Effector CD8-positive, alpha-beta T cell (primary cell): ENCODE data around the gene SLC39A11.
"Not testable (repeated sequence)": the region's sequence is repeated elsewhere in the genome, so short reads cannot be mapped to it uniquely, and the experiment has no call there.

ENCODE experiments used
- DNase-seq: peaks from one replicate; lab custom pipeline; 2025; lab: John Stamatoyannopoulos, UW

SLC39A11 gene

GRCh38 chr17:73111386-73111785 is 18.9 kb upstream of the SLC39A11 start:
- DNase-seq = no peak

DNA sequence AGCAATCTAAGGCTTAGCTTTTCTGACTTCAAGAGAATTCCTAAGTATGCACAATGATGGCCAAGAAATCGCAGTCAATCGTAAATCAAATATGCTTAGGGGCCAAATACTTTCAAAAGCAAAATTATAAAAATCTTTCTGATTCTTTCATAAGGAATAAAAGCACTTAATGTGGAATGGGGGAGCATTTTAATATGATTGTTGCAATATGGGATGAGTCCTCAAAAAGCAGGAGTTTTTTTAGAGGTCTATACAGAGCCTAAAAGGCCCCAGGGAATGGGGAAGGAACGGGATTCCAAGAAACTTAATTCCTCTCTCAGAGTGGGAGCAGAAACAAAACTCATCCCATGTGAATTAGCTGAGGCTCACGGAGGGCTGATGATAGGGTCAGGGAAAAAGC is 14.7 kb upstream of the SLC39A11 start:
- no peak for DNase-seq

DNA sequence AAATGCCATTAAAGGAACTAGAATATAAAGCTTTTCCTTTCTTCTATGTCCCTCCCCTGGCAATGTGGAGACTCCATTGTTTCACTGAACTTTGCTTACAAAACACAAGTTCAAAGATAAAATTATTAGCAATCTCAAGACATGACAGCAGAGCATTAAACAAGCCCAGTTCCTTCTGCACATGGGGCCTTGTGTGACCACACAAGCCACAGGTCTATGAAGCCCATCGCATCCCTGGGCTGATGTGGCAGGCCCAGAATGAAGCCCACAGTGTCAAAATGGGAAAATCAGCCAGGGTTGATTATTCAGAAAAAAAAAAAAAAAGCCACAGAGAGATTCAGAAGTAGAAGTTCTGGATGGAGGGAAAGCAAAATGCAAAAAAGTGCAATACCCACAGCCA is 12.9 kb upstream of the SLC39A11 start:
- no peak for DNase-seq

DNA sequence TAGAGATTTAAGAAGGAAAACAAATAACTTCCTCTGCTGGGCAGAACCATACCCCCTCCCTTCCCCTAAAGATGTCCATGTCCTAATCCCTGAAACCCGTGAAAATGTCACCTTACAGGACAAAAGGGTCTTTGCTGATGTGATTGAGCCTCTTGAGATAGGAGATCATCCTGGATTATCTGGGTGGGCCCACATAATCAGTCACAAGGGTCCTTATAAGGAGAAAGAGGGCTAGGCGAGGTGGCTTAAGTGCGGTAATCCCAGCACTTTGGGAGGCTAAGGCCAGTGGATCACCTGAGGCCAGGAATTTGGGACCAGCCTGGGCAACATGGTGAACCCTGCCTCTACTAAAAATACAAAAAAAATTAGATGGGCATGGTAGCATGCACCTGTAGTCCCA is 12.0 kb upstream of the SLC39A11 start:
- no peak for DNase-seq

DNA sequence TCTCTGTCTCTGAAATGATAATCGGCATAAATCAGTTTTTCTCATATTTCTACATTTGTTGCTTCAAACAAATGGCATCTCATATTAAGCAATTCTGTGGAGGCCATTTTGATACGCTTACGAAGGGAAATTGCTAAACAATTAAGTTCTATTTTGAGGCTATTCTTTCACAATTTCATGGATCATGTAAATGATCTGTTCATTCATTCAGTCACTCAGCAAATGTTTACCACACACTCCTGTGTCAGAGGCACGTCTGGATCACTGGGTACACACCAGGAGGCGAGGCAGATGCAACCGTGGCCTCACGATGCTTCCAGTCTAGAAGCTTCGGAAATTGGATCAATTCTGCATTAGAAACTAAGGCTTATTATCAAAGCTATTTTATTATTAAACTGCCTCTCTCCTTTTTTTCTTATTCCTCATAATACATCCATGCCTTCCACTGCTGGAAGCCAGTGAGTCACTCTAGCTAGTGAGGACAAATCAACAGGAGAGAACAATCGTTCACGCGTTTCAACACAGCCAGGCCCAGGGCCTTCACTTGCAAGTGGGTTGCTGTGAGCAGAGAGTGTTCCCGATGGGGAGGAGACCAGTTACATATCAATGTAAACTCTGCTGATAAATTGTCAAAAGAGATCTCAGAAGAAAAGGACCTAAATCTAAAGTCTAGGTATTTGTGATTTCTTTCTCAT is 11.3 kb upstream of the SLC39A11 start:
- DNase-seq = no peak

GRCh38 chr17:73101031-73101430 is 8.5 kb upstream of the SLC39A11 start:
- no peak for DNase-seq

GRCh38 chr17:73100363-73100762 is 7.9 kb upstream of the SLC39A11 start:
- no peak for DNase-seq

DNA sequence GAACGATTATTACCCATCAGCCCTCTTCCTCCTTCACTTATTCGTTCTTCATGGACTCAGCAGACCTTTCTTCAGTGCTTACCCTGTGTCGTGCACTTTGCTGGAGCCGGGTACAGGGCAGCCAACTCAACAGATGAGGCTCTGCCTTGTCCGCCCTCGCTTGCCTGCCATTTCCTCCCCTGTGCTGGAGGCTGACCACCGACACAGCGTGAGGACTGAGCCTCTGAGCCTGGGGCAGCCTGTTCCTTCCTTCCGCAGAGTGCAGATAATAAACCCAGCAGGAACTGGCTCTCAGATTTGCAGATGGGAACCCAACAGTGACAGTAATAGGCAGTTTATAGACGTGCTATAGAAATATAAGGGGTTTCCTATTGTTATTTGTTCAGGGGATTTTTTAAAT is 7.0 kb upstream of the SLC39A11 start:
- DNase-seq = no peak

GRCh38 chr17:73098919-73099318 is 6.4 kb upstream of the SLC39A11 start:
- no peak for DNase-seq

DNA sequence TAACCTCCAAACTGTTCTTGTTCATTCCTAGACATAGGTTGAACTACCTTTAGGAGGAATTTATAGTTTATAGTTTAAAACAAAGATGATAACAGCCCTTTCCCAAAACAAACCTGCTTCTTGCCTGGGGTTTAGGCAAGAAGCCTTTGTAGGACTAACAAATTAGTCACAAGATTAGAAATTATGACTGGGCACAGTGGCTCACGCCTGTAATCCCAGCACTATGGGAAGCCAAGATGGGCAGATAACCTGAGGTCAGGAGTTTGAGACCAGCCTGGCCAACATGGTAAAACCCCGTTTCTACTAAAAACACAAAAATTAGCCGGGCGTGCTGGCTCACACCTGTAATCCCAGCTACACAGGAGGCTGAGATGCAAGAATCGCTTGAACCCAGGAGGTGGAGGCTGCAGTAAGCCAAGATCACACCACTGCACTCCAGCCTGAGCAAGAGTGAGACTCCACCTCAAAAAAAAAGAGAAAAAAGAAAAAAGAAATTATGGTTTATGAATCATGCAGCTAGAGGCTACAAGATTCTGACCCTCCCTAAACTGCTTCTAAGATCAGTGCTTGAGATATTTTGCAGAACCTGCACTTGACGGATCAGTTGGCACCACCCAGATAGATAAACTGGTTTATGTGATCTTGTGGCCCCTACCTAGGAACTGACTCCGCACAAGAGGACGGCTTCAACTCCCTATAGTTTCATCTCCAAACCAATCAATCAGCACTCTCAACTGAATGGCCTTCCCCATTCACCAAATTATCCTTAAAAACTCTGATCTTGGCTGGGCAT is 5.7 kb upstream of the SLC39A11 start:
- not testable (repeated sequence) for DNase-seq

DNA sequence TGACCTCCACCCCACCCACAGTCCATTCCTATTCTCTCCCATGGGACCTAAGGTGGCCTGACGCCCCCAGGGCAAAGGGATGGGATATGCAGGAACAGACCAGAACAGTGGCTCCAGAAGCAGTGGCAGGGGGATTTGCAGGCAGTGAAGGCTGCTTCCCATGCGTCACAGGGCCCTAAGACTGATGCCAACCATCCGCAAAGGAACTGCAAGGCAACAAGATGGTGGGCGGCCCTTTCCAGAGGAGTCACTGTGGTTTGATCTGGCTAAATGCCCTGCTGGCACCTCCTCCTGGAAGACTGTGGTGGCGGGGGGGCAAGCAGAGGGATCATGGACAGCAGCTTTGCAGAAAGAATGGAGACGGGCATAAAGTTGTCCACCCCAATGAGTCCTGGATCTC is 4.4 kb upstream of the SLC39A11 start:
- DNase-seq = no peak

DNA sequence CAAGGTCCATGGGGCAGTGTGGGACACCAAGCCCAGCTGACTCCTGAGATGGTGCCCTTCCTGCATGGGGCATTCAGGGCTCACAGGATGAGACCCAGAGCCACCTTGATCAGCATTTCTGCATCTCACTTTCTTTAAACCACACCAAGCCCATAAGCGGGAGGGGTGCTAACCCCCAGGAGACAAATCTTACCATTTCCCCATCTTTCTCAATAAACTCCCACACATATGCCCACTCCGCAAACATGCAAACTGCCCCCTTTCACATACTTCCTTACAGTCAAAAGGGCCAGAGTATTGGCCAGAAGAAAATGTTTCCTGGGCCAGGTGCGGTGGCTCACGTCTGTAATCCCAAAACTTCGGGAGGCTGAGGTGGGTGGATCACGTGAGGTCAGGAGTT is 3.7 kb upstream of the SLC39A11 start:
- DNase-seq = no peak

DNA sequence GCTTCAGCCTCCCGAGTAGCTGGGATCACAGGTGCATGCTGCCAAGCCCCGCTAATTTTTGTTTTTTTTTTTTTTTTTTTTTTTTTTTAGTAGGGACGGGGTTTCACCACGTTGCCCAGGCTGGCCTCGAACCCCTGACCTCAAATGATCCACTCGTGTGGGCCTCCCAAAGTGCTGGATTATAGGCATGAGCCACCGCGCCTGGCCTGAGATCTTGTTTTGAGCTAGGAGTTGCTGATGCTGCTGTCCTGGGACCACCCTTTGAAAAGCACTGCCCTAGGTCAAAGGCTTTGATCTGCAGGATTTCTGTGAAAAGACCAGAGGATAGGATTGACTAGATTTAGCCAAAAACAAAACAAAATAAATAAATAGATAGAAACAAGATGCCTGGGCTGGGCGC is 798 bp upstream of the SLC39A11 start:
- DNase-seq = no peak

GRCh38 chr17:73091770-73092522 is 542 bp downstream of the SLC39A11 start:
- DNase-seq = no peak

DNA sequence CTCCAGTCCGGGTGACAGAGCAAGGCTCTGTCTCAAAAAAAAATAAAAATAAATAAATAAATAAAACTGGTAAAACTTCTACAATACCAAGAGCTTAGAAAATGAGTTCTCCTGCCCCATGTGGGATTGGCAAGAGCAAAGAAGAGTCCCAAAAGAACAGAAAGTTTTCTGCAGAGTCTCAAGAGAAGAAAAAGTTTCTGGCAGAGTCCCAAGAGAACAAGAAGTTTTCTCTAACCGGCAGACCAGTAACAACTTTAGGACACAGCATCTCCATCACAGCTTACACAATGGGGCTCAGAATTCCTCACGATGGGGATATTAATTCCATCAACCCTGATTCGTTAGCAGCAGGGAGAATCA is 1.1 kb downstream of the SLC39A11 start:
- no peak for DNase-seq

DNA sequence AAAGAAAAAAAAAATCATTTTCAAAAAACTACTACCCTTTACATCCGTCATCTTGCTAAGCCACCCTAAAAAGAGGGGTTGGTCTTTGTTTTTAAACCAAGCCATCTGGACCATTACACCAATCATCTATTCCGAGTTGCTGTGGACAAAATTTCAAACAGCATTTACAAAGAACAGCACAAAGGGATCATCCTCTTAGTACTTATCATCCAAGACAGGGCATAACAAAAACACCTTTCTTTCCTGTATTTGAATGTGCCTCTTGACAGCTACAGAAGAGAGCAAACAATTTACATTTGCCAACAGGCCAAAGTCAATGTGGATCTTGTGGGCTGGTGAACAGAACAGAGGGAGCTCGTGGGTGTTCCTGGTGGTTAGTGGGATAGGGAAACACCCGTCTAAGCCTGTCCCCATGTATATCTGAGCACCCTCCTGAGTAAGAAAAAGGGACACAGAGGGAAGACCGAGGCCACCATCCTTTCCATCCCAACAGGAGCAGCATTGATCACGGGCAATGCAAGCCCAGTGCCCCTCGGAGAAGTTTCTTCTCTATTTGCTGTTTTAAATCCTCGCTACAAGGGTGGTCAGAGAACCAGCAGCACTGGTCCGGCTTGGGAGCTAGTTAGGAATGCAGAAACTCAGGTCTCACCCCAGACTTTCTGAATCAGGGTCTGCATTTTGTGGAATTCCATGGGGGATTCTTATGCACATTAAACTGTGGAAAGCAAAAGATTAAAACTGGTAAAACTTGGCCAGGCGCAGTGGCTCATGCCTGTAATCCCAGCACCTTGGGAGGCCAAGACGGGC is 1.9 kb downstream of the SLC39A11 start:
- no peak for DNase-seq

GRCh38 chr17:73089322-73090317 is 2.9 kb downstream of the SLC39A11 start:
- DNase-seq = no peak

- DNase-seq = no peak
Measured at GRCh38 chr17:73088561-73088960, 3.9 kb downstream of the SLC39A11 start.

GRCh38 chr17:73083432-73083831 is 9.1 kb downstream of the SLC39A11 start:
- DNase-seq = no peak

- DNase-seq = no peak
Measured at GRCh38 chr17:73074566-73074965, 17.9 kb downstream of the SLC39A11 start.
